ENCODE results near the gene CDC40. TPM values are rescaled to one million over a fixed set of nuclear protein-coding genes. Genes with fewer than 3 reads are reported as not detected.

The CDC40 gene
- total RNA-seq, 1 donor from 2014 or later = 11.3 TPM

DNA sequence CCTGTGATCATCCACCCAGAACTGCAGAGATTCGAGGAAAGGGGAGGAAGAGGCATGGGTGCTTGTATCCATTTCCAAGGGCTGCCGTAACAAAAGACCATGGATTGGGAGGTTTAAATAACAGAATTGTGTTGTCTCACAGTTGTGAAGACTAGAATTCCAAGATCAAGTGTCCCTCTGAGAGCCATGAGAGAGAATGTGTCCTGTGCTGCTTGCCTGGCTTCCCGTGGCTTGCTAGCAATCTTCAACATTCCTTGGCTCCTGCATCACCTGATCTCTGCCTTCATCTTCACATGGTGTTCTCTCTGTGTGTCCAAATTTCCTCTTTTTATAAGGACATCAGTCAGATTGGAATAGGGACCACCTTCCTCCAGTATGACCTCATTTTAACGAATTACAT is 69.8 kb downstream of the CDC40 start:
- no peak for DNase-seq (ENCODE audit: low read depth)
- H3K4me3 ChIP-seq (ENCODE audit: low read depth, low read length) = no peak overlapping the region
- TF ChIP-seq CTCF (conservative IDR thresholded peaks at IDR 0.05; ENCODE audit: low read depth, low read length) = no peak

DNA sequence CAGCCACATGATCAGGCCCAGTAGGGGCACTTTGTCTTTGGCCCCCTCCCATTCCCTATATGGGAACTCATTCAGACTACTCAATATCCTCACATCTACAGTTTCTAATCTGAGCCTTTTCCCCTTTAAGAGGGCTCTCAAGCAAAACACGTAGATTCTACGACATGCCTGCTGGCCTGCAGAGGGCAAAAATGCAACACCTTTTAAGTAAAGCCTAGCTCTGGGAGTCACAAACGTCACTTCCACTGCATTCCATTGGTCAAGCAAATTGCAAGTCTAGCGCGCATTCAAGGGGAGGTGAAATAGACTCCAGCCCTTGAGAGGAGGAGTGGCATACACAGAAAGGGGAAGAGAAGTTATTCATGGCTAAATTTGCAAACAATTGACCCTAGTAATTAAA is 70.6 kb downstream of the CDC40 start:
- peak; percentile 17 for TF ChIP-seq CTCF (conservative IDR thresholded peaks at IDR 0.05; ENCODE audit: low read depth, low read length)
- no peak for DNase-seq (ENCODE audit: low read depth)
- H3K4me3 ChIP-seq (ENCODE audit: low read depth, low read length) = no peak overlapping the region

- DNase-seq (ENCODE audit: low read depth) = no peak
- no peak for TF ChIP-seq CTCF (conservative IDR thresholded peaks at IDR 0.05; ENCODE audit: low read depth, low read length)
These were observed 75.1 kb downstream of the CDC40 start for GRCh38 chr6:110255211-110255750.

DNA sequence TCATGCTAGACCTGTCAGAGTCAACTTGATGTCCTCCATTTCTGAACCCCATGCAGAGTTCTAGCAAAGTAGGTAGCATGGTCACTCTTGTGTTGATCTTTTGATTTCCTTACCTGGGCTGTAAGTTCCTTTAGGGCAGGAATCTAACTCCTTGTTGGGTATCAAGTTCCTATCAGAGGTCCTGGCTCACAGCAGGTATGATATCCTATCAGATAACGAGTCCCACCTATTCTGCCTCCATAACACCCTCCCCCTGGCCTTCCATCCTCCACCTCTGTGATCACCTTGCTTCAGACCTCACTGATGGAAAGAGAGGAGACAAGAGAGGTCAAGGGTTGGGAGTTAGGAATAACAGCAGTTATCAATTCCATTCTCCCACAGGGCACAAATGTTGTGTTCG is 76.1 kb downstream of the CDC40 start:
- DNase-seq (ENCODE audit: low read depth) = no peak
- TF ChIP-seq CTCF (conservative IDR thresholded peaks at IDR 0.05; ENCODE audit: low read depth, low read length) = no peak
- no peak overlapping the region for H3K4me3 ChIP-seq (ENCODE audit: low read depth, low read length)

More at GRCh38 chr6:110255211-110255750, 75.1 kb downstream of the CDC40 start:
- H3K4me3 ChIP-seq (ENCODE audit: low read depth, low read length) = no peak overlapping the region

- DNase-seq (ENCODE audit: low read depth) = no peak
- no peak for TF ChIP-seq CTCF (conservative IDR thresholded peaks at IDR 0.05; ENCODE audit: low read depth, low read length)
- no peak overlapping the region for H3K4me3 ChIP-seq (ENCODE audit: low read depth, low read length)
These were observed 85.0 kb downstream of the CDC40 start for GRCh38 chr6:110265273-110265672.

DNA sequence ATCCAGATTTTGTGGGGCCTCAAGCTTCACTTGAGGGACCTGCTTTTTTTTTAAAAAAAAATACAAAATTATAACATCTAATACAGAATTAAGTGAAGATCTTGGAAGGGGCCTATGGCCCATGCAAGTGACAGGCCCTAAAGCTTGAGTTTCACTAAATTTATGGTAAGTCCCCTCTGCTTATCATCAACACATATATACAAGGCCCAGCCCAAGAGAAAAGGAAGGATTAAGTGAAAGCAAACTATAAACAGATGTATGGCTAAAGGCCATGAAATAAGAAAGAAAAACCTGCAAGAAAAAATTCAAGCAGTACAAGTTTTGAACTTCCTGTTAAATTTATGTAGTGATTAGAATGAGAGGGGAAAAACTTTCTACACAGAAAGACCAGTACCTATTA is 86.8 kb downstream of the CDC40 start:
- no peak for DNase-seq (ENCODE audit: low read depth)
- no peak for TF ChIP-seq CTCF (conservative IDR thresholded peaks at IDR 0.05; ENCODE audit: low read depth, low read length)
- H3K4me3 ChIP-seq (ENCODE audit: low read depth, low read length) = no peak overlapping the region

DNA sequence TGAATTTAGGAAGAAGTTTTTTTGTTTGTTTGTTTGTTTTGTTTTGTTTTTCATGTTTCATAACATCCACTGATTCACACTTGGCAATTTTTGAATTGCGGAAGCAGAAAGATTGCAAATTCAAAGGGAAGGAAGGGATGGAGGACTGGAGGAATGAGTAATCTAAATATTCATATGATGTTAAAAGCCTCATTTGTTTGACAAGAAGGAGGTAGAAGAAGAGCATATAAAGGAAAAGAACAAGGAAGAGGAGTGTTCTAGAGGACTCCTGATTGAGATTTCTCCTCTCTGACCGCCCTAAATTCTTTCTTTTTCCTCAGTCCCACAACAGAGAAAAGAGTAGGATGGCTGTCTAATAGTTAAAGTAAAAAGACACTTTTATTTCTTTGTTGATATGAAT is 89.4 kb downstream of the CDC40 start:
- DNase-seq (ENCODE audit: low read depth) = no peak
- H3K4me3 ChIP-seq (ENCODE audit: low read depth, low read length) = no peak overlapping the region
- no peak for TF ChIP-seq CTCF (conservative IDR thresholded peaks at IDR 0.05; ENCODE audit: low read depth, low read length)
